SKM-1 treated with dmso at 0.1 percent for 144 hours (cell line): ENCODE measurements around the gene NKX2-2.

Source experiments
- DNase-seq: peaks from one replicate; lab custom pipeline; 2025; ENCODE audit not compliant: unreplicated experiment; lab: John Stamatoyannopoulos, UW

Gene NKX2-2

GRCh38 chr20:21522481-21523280 is 8.8 kb upstream of the NKX2-2 start:
- DNase-seq = no peak

- no peak for DNase-seq
These were observed 8.0 kb upstream of the NKX2-2 start for GRCh38 chr20:21521596-21522480.

GRCh38 chr20:21520702-21521595 is 7.1 kb upstream of the NKX2-2 start:
- no peak for DNase-seq

- no peak for DNase-seq
These were observed 5.3 kb upstream of the NKX2-2 start for GRCh38 chr20:21519136-21519584.

- DNase-seq = no peak
These were observed 4.6 kb upstream of the NKX2-2 start for GRCh38 chr20:21518292-21518991.

GRCh38 chr20:21517566-21518277 is 3.9 kb upstream of the NKX2-2 start:
- DNase-seq = no peak

GRCh38 chr20:21516861-21517565 is 3.1 kb upstream of the NKX2-2 start:
- DNase-seq = no peak

GRCh38 chr20:21516180-21516567 is 2.3 kb upstream of the NKX2-2 start:
- no peak for DNase-seq

- no peak for DNase-seq
These were observed 1.7 kb upstream of the NKX2-2 start for GRCh38 chr20:21515300-21516179.

GRCh38 chr20:21514553-21515251 is 838 bp upstream of the NKX2-2 start:
- no peak for DNase-seq

GRCh38 chr20:21513181-21513663 is 642 bp downstream of the NKX2-2 start:
- DNase-seq = no peak

- DNase-seq = no peak
These were observed 1.2 kb downstream of the NKX2-2 start for GRCh38 chr20:21512634-21513180.

GRCh38 chr20:21511850-21512633 is 1.8 kb downstream of the NKX2-2 start:
- DNase-seq = no peak

GRCh38 chr20:21511485-21511849 is 2.4 kb downstream of the NKX2-2 start:
- no peak for DNase-seq

- DNase-seq = no peak
These were observed 3.2 kb downstream of the NKX2-2 start for GRCh38 chr20:21510414-21511384.
